Sigmoid colon (tissue), 3 donors: ENCODE results near the gene IL4I1.

ENCODE experiments used
- POLR2A ChIP-seq, 2 donors: fragments of 450-650 bp; IDR thresholded peaks; one replicate each; pipeline ENCODE4 v1.6.1; 2016; ENCODE audit warnings: antibody characterized with exemption in 2 of 2, mild to moderate bottlenecking in 2 of 2, moderate library complexity in 2 of 2
- TF ChIP-seq, protein P1 (sequence below), 4 experiments: fragments of 450-650 bp in 3 of 4; fragments of 200-600 bp in 1 of 4; IDR thresholded peaks; one replicate each; pipeline ENCODE4 v1.5.1; 2016 to 2019; ENCODE audit warnings: antibody characterized with exemption in 4 of 4, mild to moderate bottlenecking in 3 of 4, moderate library complexity in 2 of 4

- TF ChIP-seq POLR2A (IDR thresholded peaks at IDR 0.05) = no peak
- TF ChIP-seq, protein P1, sequence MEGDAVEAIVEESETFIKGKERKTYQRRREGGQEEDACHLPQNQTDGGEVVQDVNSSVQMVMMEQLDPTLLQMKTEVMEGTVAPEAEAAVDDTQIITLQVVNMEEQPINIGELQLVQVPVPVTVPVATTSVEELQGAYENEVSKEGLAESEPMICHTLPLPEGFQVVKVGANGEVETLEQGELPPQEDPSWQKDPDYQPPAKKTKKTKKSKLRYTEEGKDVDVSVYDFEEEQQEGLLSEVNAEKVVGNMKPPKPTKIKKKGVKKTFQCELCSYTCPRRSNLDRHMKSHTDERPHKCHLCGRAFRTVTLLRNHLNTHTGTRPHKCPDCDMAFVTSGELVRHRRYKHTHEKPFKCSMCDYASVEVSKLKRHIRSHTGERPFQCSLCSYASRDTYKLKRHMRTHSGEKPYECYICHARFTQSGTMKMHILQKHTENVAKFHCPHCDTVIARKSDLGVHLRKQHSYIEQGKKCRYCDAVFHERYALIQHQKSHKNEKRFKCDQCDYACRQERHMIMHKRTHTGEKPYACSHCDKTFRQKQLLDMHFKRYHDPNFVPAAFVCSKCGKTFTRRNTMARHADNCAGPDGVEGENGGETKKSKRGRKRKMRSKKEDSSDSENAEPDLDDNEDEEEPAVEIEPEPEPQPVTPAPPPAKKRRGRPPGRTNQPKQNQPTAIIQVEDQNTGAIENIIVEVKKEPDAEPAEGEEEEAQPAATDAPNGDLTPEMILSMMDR (IDR thresholded peaks at IDR 0.05) = no peak
Observed at GRCh38 chr19:49844138-49845095, 52.3 kb downstream of the IL4I1 start.
